ENCODE data around the gene PDGFA.

DNA sequence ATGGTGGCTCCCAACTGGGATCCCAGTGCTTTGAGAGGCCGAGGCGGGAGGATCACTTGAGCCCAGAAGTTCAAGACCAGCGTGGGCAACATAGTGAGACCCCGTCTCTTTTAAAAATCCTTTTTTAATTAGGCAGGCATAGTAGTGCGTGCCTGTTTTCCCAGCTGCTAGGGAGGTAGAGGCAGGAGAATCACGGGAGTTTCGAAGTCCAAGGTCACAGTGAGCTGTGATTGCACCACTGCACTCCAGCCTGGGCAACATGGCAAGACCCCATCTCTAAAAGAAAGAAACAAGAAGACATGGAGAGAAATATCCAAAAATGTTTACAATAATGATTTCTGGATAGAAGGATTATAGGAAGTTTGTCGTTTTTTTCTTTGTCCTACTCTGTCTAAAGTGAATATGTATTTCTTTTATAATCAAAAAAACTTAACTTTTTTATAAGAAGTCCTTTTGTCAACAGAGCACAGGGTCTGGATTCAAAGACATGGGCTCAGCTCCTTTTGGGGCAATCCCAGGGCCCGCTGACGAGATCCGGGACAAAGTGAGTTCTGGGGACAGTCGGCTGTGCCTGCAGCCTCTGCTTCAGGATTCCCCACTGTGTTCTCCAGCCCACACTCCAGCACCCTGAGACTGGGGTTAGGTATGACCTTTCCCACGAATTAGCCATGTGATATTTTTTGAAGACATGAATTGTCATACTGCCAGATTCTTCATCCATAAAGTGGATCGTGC lies 45.6 kb downstream of the PDGFA start:
- TF ChIP-seq, protein P1, sequence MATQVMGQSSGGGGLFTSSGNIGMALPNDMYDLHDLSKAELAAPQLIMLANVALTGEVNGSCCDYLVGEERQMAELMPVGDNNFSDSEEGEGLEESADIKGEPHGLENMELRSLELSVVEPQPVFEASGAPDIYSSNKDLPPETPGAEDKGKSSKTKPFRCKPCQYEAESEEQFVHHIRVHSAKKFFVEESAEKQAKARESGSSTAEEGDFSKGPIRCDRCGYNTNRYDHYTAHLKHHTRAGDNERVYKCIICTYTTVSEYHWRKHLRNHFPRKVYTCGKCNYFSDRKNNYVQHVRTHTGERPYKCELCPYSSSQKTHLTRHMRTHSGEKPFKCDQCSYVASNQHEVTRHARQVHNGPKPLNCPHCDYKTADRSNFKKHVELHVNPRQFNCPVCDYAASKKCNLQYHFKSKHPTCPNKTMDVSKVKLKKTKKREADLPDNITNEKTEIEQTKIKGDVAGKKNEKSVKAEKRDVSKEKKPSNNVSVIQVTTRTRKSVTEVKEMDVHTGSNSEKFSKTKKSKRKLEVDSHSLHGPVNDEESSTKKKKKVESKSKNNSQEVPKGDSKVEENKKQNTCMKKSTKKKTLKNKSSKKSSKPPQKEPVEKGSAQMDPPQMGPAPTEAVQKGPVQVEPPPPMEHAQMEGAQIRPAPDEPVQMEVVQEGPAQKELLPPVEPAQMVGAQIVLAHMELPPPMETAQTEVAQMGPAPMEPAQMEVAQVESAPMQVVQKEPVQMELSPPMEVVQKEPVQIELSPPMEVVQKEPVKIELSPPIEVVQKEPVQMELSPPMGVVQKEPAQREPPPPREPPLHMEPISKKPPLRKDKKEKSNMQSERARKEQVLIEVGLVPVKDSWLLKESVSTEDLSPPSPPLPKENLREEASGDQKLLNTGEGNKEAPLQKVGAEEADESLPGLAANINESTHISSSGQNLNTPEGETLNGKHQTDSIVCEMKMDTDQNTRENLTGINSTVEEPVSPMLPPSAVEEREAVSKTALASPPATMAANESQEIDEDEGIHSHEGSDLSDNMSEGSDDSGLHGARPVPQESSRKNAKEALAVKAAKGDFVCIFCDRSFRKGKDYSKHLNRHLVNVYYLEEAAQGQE (IDR thresholded peaks at IDR 0.05; ENCODE audit: insufficient read depth in 1 of 2, low read depth in 2 of 2, low read length in 2 of 2), result no peak
- no peak for TF ChIP-seq TAF1 (IDR thresholded peaks at IDR 0.05; ENCODE audit: borderline replicate concordance, insufficient read depth, low read length)
